Hepatocyte (in vitro differentiated cells): Measurements from ENCODE around the gene STPG1.

Experiments
- EZH2 ChIP-seq: fragments of 200-600 bp; sonication (generic); IDR thresholded peaks from 2 replicates; pipeline ENCODE4 v1.6.1; 2016; ENCODE audit warnings: antibody characterized with exemption, mild to moderate bottlenecking, borderline replicate concordance
- EZH2phosphoT487 ChIP-seq: fragments of 200-600 bp; sonication (generic); IDR thresholded peaks from one replicate; pipeline ENCODE4 v1.6.1; 2018; ENCODE audit warnings: antibody characterized with exemption, mild to moderate bottlenecking, low read depth, moderate library complexity; ENCODE audit not compliant: unreplicated experiment, severe bottlenecking
- TF ChIP-seq, protein P1 (sequence below): fragments of 200-600 bp; sonication (generic); IDR thresholded peaks from 2 replicates; pipeline ENCODE4 v1.5.1; 2016; ENCODE audit warnings: antibody characterized with exemption, mild to moderate bottlenecking; ENCODE audit not compliant: poor library complexity

- TF ChIP-seq, protein P1, sequence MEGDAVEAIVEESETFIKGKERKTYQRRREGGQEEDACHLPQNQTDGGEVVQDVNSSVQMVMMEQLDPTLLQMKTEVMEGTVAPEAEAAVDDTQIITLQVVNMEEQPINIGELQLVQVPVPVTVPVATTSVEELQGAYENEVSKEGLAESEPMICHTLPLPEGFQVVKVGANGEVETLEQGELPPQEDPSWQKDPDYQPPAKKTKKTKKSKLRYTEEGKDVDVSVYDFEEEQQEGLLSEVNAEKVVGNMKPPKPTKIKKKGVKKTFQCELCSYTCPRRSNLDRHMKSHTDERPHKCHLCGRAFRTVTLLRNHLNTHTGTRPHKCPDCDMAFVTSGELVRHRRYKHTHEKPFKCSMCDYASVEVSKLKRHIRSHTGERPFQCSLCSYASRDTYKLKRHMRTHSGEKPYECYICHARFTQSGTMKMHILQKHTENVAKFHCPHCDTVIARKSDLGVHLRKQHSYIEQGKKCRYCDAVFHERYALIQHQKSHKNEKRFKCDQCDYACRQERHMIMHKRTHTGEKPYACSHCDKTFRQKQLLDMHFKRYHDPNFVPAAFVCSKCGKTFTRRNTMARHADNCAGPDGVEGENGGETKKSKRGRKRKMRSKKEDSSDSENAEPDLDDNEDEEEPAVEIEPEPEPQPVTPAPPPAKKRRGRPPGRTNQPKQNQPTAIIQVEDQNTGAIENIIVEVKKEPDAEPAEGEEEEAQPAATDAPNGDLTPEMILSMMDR = no peak
- TF ChIP-seq EZH2phosphoT487 (no peak), EZH2 (no peak)
These were observed 33.1 kb downstream of the STPG1 start for GRCh38 chr1:24380508-24380907.
